GM18951 (cell line): Measurements from ENCODE around the gene FAM13B.
"Not testable (repeated sequence)": the region's sequence is repeated elsewhere in the genome, so short reads cannot be mapped to it uniquely, and the experiment has no call there.

Experiments
- POLR2A ChIP-seq: IDR thresholded peaks from 4 replicates; pipeline ENCODE4 v1.6.1; 2011; ENCODE audit warnings: mild to moderate bottlenecking; ENCODE audit not compliant: insufficient read length, insufficient read depth; ENCODE audit errors: extremely low read depth
- in situ Hi-C: fragments of 300-500 bp; cut with MboI; formaldehyde crosslinking; loops from one replicate; pipeline ENCODE4 v1.12.0; 2022; ENCODE audit warnings: low sequenced_read_pairs, mixed read lengths, inconsistent platforms; ENCODE audit not compliant: unreplicated experiment

The FAM13B gene

GRCh38 chr5:138051441-138052296 lies 18.8 kb upstream of the FAM13B start:
- no peak for TF ChIP-seq POLR2A
- in situ Hi-C loops, result no loop called here

GRCh38 chr5:138045283-138045682 lies 12.4 kb upstream of the FAM13B start:
- in situ Hi-C loops, result not testable (repeated sequence)

- TF ChIP-seq POLR2A, result no peak
- in situ Hi-C loops, result no loop called here
Observed at GRCh38 chr5:138038826-138039225, 5.9 kb upstream of the FAM13B start.

GRCh38 chr5:138037907-138038633 lies 5.2 kb upstream of the FAM13B start:
- in situ Hi-C loops, result no loop called here
- TF ChIP-seq POLR2A, result no peak

- no peak for TF ChIP-seq POLR2A
- in situ Hi-C loops, result no loop called here
Observed at GRCh38 chr5:138037271-138037670, 4.4 kb upstream of the FAM13B start.

GRCh38 chr5:138035605-138036537 lies 3.0 kb upstream of the FAM13B start:
- TF ChIP-seq POLR2A, result no peak
- in situ Hi-C loops, result no loop called here

GRCh38 chr5:138033907-138034306 lies 1.0 kb upstream of the FAM13B start:
- no peak for TF ChIP-seq POLR2A
- in situ Hi-C loops, result no loop called here

- in situ Hi-C loops, result no loop called here
Observed at GRCh38 chr5:138033386-138033808, 518 bp upstream of the FAM13B start.

GRCh38 chr5:138032028-138032571 lies 779 bp downstream of the FAM13B start:
- in situ Hi-C loops, result no loop called here
- TF ChIP-seq POLR2A, result no peak

More at GRCh38 chr5:138033386-138033808, 518 bp upstream of the FAM13B start:
- TF ChIP-seq POLR2A, result no peak

GRCh38 chr5:138029944-138030343 lies 2.9 kb downstream of the FAM13B start:
- in situ Hi-C loops, result no loop called here

GRCh38 chr5:138029501-138029900 lies 3.4 kb downstream of the FAM13B start:
- TF ChIP-seq POLR2A, result no peak
- in situ Hi-C loops, result no loop called here

More at GRCh38 chr5:138029944-138030343, 2.9 kb downstream of the FAM13B start:
- TF ChIP-seq POLR2A, result no peak

- in situ Hi-C loops, result no loop called here
Observed at GRCh38 chr5:138028971-138029365, 3.9 kb downstream of the FAM13B start.

GRCh38 chr5:138028262-138028970 lies 4.5 kb downstream of the FAM13B start:
- in situ Hi-C loops, result not testable (repeated sequence)

More at GRCh38 chr5:138028971-138029365, 3.9 kb downstream of the FAM13B start:
- no peak for TF ChIP-seq POLR2A

- in situ Hi-C loops, result not testable (repeated sequence)
Observed at GRCh38 chr5:138026793-138027192, 6.1 kb downstream of the FAM13B start.
